ENCODE measurements around the gene DENND2C. TPM values are rescaled to one million over a fixed set of nuclear protein-coding genes. Genes with fewer than 3 reads are reported as not detected.

DENND2C gene
- total RNA-seq, 1 donor from 2014 or later: 3.2 TPM

DNA sequence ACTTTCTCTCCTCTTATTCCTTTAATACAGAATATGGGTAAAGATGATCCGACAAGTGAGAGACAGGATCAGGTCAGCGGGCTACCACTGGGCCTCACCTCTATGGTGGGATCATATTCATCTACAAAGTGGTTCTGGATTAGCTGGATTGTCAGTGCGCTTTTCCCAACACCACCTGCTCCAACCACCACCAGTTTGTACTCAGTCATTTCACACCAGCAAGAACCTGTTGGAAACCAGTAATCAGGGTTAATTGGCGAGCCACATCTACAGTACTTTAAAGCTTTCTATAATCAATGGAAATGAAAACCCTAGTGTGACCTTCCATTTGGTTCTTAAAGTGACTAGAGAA, 46.1 kb upstream of the DENND2C start:
- H3K36me3 ChIP-seq: peaks cover 73% of the 10 kb centered on the region
- no peak for TF ChIP-seq CTCF (IDR thresholded peaks at IDR 0.05; ENCODE audit: borderline replicate concordance)
- no peaks in the 10 kb centered on the region for H3K9me3 ChIP-seq (replicated peaks)
- no peak for DNase-seq
- no peaks in the 10 kb centered on the region for H3K27me3 ChIP-seq (ENCODE audit: low read depth)
- peak overlapping the region; percentile 94 for H3K27ac ChIP-seq (replicated peaks)
- intact Hi-C loops (cut with micrococcal nuclease): loop anchor here (5.0 kb wide), 1 partner anchor 41 kb away; the partner anchor contains the start of gene CSDE1
- peaks cover 42% of the 10 kb centered on the region for H3K4me1 ChIP-seq
- peak overlapping the region; percentile 94 for H3K4me3 ChIP-seq

DNA sequence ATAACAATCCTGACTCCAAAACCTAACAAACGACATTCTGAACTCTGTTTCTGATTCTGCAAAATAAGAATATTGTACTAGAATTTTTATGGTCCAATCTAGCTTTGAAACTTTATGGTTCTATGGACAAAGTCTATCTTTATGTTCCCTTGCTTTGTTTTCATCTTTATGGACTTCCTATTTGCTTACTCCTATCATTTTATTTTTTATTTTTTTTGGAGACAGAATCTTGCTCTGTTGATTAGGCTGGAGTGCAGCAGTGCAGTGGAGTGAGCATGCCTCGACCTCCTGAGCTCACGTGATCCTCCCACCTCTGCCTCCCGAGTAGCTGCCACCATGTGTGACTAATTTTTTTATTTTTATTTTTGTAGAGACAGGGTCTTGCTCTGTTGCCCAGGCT, 43.1 kb upstream of the DENND2C start:
- Histone ChIP-seq H3K9me3 (replicated peaks) (no peaks in the 10 kb centered on the region), H3K36me3 (peaks cover 69% of the 10 kb centered on the region), H3K4me1 (peaks cover 42% of the 10 kb centered on the region), H3K27ac (replicated peaks) (no peak overlapping the region), H3K4me3 (no peak overlapping the region), H3K27me3 (ENCODE audit: low read depth) (no peaks in the 10 kb centered on the region)
- no peak for TF ChIP-seq CTCF (IDR thresholded peaks at IDR 0.05; ENCODE audit: borderline replicate concordance)
- no peak for DNase-seq
- intact Hi-C loops (cut with micrococcal nuclease): no loop called here

DNA sequence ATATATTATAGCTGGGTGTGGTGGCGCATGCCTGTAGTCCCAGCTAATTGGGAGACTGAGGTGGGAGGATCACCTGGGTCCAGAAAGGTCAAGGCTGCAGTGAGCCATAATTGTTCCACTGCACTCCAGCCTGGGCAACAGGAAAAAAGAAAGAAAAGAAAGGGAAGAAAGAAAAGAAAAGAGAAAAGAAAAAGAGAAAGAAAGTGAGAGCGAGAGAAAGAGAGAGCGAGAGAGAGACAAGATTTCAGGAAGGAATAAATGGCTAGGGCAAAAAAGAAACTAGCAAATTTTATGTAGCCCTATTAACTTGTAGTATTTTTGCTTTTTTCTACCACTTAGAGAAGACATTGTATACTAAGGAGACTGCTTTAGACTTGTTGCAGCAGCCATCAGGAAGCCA, 40.5 kb upstream of the DENND2C start:
- H3K27ac ChIP-seq (replicated peaks): no peak overlapping the region
- H3K4me1 ChIP-seq: peaks cover 24% of the 10 kb centered on the region
- intact Hi-C loops (cut with micrococcal nuclease): no loop called here
- no peak overlapping the region for H3K4me3 ChIP-seq
- DNase-seq: no peak
- H3K27me3 ChIP-seq (ENCODE audit: low read depth): no peaks in the 10 kb centered on the region
- no peaks in the 10 kb centered on the region for H3K9me3 ChIP-seq (replicated peaks)
- TF ChIP-seq CTCF (IDR thresholded peaks at IDR 0.05; ENCODE audit: borderline replicate concordance): no peak
- H3K36me3 ChIP-seq: peaks cover 85% of the 10 kb centered on the region

DNA sequence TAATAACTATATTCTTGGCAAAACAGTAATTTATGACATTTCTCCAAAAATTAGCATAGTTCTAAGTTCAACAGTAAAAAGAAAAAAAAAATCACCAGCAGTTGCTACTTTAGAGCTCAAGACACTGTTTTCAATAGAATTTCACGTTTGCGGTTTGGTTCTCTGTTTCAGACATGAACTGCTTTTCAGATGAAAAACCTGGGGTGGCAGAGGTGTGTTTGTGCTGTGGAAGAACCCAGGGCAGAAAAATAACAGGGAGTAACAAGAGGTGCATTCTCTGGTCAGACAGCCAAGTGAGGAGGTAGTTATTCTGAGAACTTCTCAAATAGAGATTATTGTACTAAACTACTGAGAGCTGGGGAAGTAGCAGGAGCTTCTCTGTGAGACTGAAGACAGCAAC, 37.8 kb upstream of the DENND2C start:
- Histone ChIP-seq H3K4me1 (no peaks in the 10 kb centered on the region), H3K9me3 (replicated peaks) (no peaks in the 10 kb centered on the region), H3K27me3 (ENCODE audit: low read depth) (no peaks in the 10 kb centered on the region), H3K27ac (replicated peaks) (no peak overlapping the region), H3K36me3 (peaks cover 75% of the 10 kb centered on the region), H3K4me3 (no peak overlapping the region)
- no peak for DNase-seq
- intact Hi-C loops (cut with micrococcal nuclease): no loop called here
- no peak for TF ChIP-seq CTCF (IDR thresholded peaks at IDR 0.05; ENCODE audit: borderline replicate concordance)

DNA sequence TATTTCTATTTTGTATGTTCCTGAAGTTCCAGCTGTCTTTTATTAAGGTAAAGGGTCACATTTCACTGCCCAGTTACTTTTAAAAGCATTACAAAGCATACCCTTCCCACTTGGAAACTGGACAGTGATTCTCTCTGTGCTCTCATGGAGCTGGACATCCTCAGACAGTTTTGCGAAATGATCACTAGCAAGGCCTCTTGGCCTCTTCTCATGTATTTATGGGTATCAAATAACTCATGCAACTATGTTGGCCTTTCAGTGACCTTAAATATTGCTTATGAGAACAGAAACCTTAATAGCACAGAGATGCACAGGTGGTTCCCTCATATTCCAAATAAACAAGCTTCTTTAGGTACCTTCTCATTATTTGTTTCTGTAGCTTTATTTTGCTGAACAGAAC, 33.4 kb upstream of the DENND2C start:
- Histone ChIP-seq H3K4me1 (no peaks in the 10 kb centered on the region), H3K36me3 (peaks cover 35% of the 10 kb centered on the region), H3K27ac (replicated peaks) (no peak overlapping the region), H3K4me3 (no peak overlapping the region), H3K9me3 (replicated peaks) (no peaks in the 10 kb centered on the region), H3K27me3 (ENCODE audit: low read depth) (no peaks in the 10 kb centered on the region)
- intact Hi-C loops (cut with micrococcal nuclease): no loop called here
- TF ChIP-seq CTCF (IDR thresholded peaks at IDR 0.05; ENCODE audit: borderline replicate concordance): no peak
- no peak for DNase-seq

- no peaks in the 10 kb centered on the region for H3K27me3 ChIP-seq (ENCODE audit: low read depth)
- no peaks in the 10 kb centered on the region for H3K4me1 ChIP-seq
- H3K9me3 ChIP-seq (replicated peaks): no peaks in the 10 kb centered on the region
- TF ChIP-seq CTCF (IDR thresholded peaks at IDR 0.05; ENCODE audit: borderline replicate concordance): no peak
- H3K27ac ChIP-seq (replicated peaks): no peak overlapping the region
- no peak overlapping the region for H3K4me3 ChIP-seq
- DNase-seq: no peak
- intact Hi-C loops (cut with micrococcal nuclease): no loop called here
- peaks cover 30% of the 10 kb centered on the region for H3K36me3 ChIP-seq
These were observed 32.9 kb upstream of the DENND2C start for GRCh38 chr1:114702737-114703136.
